Measurements from ENCODE around the gene WDR18.

- TF ChIP-seq, protein P1, sequence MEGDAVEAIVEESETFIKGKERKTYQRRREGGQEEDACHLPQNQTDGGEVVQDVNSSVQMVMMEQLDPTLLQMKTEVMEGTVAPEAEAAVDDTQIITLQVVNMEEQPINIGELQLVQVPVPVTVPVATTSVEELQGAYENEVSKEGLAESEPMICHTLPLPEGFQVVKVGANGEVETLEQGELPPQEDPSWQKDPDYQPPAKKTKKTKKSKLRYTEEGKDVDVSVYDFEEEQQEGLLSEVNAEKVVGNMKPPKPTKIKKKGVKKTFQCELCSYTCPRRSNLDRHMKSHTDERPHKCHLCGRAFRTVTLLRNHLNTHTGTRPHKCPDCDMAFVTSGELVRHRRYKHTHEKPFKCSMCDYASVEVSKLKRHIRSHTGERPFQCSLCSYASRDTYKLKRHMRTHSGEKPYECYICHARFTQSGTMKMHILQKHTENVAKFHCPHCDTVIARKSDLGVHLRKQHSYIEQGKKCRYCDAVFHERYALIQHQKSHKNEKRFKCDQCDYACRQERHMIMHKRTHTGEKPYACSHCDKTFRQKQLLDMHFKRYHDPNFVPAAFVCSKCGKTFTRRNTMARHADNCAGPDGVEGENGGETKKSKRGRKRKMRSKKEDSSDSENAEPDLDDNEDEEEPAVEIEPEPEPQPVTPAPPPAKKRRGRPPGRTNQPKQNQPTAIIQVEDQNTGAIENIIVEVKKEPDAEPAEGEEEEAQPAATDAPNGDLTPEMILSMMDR (IDR thresholded peaks at IDR 0.05) = no peak
- TF ChIP-seq POLR2A (IDR thresholded peaks at IDR 0.05) = no peak
Observed at GRCh38 chr19:938233-938923, 45.8 kb upstream of the WDR18 start.

Measured in uterus (tissue), 2 donors.